CD14-positive monocyte (primary cell): ENCODE measurements around the gene CACNB2. TPM values are rescaled to one million over a fixed set of nuclear protein-coding genes. Genes with fewer than 3 reads are reported as not detected.

ENCODE experiments used
- DNase-seq, 3 donors: peaks; one replicate each; pipeline ENCODE4 v3.0.0-alpha.2; 2011 to 2022
- H2AFZ ChIP-seq: 2 replicates; pipeline ENCODE4 v1.6.0; 2012; ENCODE audit warnings: mild to moderate bottlenecking, low read depth, low read length, inconsistent platforms; ENCODE audit not compliant: insufficient read depth, poor library complexity, severe bottlenecking
- H3K27ac ChIP-seq, 2 donors: 1 replicate in 1 of 2; 2 replicates in 1 of 2; pipeline ENCODE4 v1.5.1; 2012 to 2013; ENCODE audit warnings: low read length in 2 of 2, control low read depth in 1 of 2, inconsistent platforms in 1 of 2, low read depth in 1 of 2, mild to moderate bottlenecking in 1 of 2
- H3K27me3 ChIP-seq, 2 donors: one replicate each; pipeline versions ENCODE4 v1.6.0 to v1.6.1; 2011 to 2013; ENCODE audit warnings: low read length in 2 of 2; ENCODE audit not compliant: control insufficient read depth in 2 of 2, insufficient read depth in 2 of 2
- H3K36me3 ChIP-seq, 2 donors: replicated peaks in 1 of 2; 1 replicate in 1 of 2; 2 replicates in 1 of 2; pipeline versions ENCODE4 v1.5.1 to v1.6.1; 2012 to 2013; ENCODE audit warnings: low read length in 2 of 2, control low read depth in 1 of 2, inconsistent platforms in 1 of 2, mild to moderate bottlenecking in 1 of 2; ENCODE audit not compliant: insufficient read depth in 2 of 2, control insufficient read depth in 1 of 2
- H3K4me1 ChIP-seq, 2 donors: 1 replicate in 1 of 2; 2 replicates in 1 of 2; pipeline versions ENCODE4 v1.5.1 to v1.6.1; 2012 to 2013; ENCODE audit warnings: low read length in 2 of 2, control low read depth in 1 of 2, inconsistent platforms in 1 of 2, mild to moderate bottlenecking in 1 of 2, moderate library complexity in 1 of 2; ENCODE audit not compliant: insufficient read depth in 2 of 2, control insufficient read depth in 1 of 2
- H3K4me2 ChIP-seq: replicated peaks from 2 replicates; pipeline ENCODE3; 2012; ENCODE audit warnings: low read length, moderate library complexity, mild to moderate bottlenecking; ENCODE audit not compliant: poor library complexity, severe bottlenecking; ENCODE audit errors: extremely low read depth
- H3K4me3 ChIP-seq, 3 experiments: fragments of 200-600 bp in 1 of 3; sonication (generic) in 1 of 3; replicated peaks in 1 of 3; 1 replicate in 2 of 3; 2 replicates in 1 of 3; pipeline ENCODE4 v1.5.1; 2011 to 2013; ENCODE audit warnings: low read length in 3 of 3, mild to moderate bottlenecking in 3 of 3, control low read depth in 2 of 3, low read depth in 2 of 3, inconsistent platforms in 1 of 3, moderate library complexity in 1 of 3
- H3K79me2 ChIP-seq: 2 replicates; pipeline ENCODE4 v1.6.0; 2012; ENCODE audit warnings: mild to moderate bottlenecking, control low read depth, inconsistent platforms, low read length, moderate library complexity; ENCODE audit not compliant: insufficient read depth
- H3K9ac ChIP-seq: 2 replicates; pipeline ENCODE4 v1.6.0; 2017; ENCODE audit warnings: low read length, mild to moderate bottlenecking; ENCODE audit not compliant: insufficient read depth, poor library complexity, severe bottlenecking
- H3K9me3 ChIP-seq, 2 donors: replicated peaks in 1 of 2; 1 replicate in 1 of 2; 2 replicates in 1 of 2; pipeline versions ENCODE4 v1.5.1 to v1.6.1; 2012 to 2013; ENCODE audit warnings: low read length in 2 of 2, control low read depth in 1 of 2; ENCODE audit not compliant: control insufficient read depth in 1 of 2, insufficient read depth in 1 of 2
- H4K20me1 ChIP-seq: 2 replicates; pipeline ENCODE4 v1.6.0; 2012; ENCODE audit warnings: mild to moderate bottlenecking, low read length, control low read depth, moderate library complexity; ENCODE audit not compliant: insufficient read depth
- H3K27ac Mint-ChIP-seq, 7 donors: one replicate each; pipeline ENCODE4 v1.8.0; 2020; ENCODE audit warnings: mild to moderate bottlenecking in 7 of 7, mixed read lengths in 7 of 7, moderate library complexity in 6 of 7, inconsistent platforms in 2 of 7
- H3K27me3 Mint-ChIP-seq, 3 donors: one replicate each; pipeline ENCODE4 v1.8.0; 2021 to 2022; ENCODE audit warnings: low read depth in 3 of 3, mild to moderate bottlenecking in 3 of 3, mixed read lengths in 3 of 3, moderate library complexity in 3 of 3, inconsistent platforms in 1 of 3
- H3K36me3 Mint-ChIP-seq, 2 donors: one replicate each; pipeline ENCODE4 v1.8.0; 2020; ENCODE audit warnings: mixed read lengths in 2 of 2, inconsistent platforms in 1 of 2, mild to moderate bottlenecking in 1 of 2
- H3K4me1 Mint-ChIP-seq: one replicate; pipeline ENCODE4 v1.8.0; 2020; ENCODE audit warnings: mild to moderate bottlenecking, mixed read lengths
- H3K4me3 Mint-ChIP-seq, 2 donors: one replicate each; pipeline ENCODE4 v1.8.0; 2020; ENCODE audit warnings: mild to moderate bottlenecking in 2 of 2, mixed read lengths in 2 of 2, moderate library complexity in 1 of 2
- H3K9me3 Mint-ChIP-seq, 7 donors: one replicate each; pipeline ENCODE4 v1.8.0; 2020 to 2022; ENCODE audit warnings: mixed read lengths in 7 of 7, mild to moderate bottlenecking in 6 of 7, moderate library complexity in 6 of 7, inconsistent platforms in 2 of 7
- WGBS: methylation state at CpG from one replicate; pipeline ENCODE4 v1.1.5; 2013; ENCODE audit warnings: missing lambda C conversion rate; ENCODE audit not compliant: insufficient coverage; 5-methylcytosine and 5-hydroxymethylcytosine counted together
- intact Hi-C, 2 donors: fragments of 100-400 bp; cut with micrococcal nuclease; formaldehyde crosslinking; loops; one replicate each; pipeline versions ENCODE4 v1.15.0 to v1.15.1; 2023
- polyA plus RNA-seq, 3 donors: library from polyadenylated mRNA; depleted of rRNA in 1 of 3; unstranded in 2 of 3; stranded (reverse) in 1 of 3; fragments of 300-500 nt in 2 of 3; fragments of >200 nt in 1 of 3; fragmentation: Illumina TruSeq in 2 of 3; gene quantifications; 1 replicate in 2 of 3; 2 replicates in 1 of 3; pipeline ENCODE4 v1.2.3, GENCODE V29; 2012 to 2021
- TF ChIP-seq, protein P1 (sequence below): fragments of 200-600 bp; IDR thresholded peaks from one replicate; pipeline ENCODE4 v1.8.0; 2022; ENCODE audit warnings: antibody characterized with exemption, mild to moderate bottlenecking

CACNB2 gene
- polyA plus RNA-seq, 3 donors, result 0.05 TPM; not detected in 2

DNA sequence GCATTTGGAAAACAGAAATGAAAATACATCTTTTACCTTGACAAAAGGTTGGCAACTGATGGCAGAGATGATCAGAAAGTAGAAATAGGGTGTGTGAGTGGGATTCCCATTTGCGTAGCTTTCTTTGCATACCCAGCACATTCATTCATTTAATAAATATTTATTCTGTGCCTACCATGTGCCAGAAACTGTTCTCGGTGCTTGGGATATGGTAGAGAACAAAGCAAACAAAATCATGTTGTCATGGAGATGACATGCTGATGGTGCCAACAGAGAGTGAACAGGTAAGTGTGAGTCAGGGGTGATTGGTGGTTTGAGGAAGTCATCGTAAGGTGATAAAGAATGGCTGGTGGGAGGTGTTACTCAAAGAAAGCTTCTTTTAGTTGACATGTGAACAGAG is 45.4 kb downstream of the CACNB2 start:
- no peak overlapping the region for H3K27ac Mint-ChIP-seq
- Histone ChIP-seq H3K9me3 (no peaks in the 10 kb centered on the region), H3K36me3 (no peaks in the 10 kb centered on the region), H3K4me1 (no peaks in the 10 kb centered on the region), H3K27ac (no peak overlapping the region), H2AFZ (no peak overlapping the region), H3K4me3 (no peak overlapping the region), H4K20me1 (no peaks in the 10 kb centered on the region), H3K9ac (no peak overlapping the region), H3K4me2 (no peak overlapping the region), H3K79me2 (no peaks in the 10 kb centered on the region), H3K27me3 (no peaks in the 10 kb centered on the region)
- H3K27me3 Mint-ChIP-seq, result peaks cover 1 to 3% (median 1%) of the 10 kb centered on the region in 3 donors
- TF ChIP-seq, protein P1, sequence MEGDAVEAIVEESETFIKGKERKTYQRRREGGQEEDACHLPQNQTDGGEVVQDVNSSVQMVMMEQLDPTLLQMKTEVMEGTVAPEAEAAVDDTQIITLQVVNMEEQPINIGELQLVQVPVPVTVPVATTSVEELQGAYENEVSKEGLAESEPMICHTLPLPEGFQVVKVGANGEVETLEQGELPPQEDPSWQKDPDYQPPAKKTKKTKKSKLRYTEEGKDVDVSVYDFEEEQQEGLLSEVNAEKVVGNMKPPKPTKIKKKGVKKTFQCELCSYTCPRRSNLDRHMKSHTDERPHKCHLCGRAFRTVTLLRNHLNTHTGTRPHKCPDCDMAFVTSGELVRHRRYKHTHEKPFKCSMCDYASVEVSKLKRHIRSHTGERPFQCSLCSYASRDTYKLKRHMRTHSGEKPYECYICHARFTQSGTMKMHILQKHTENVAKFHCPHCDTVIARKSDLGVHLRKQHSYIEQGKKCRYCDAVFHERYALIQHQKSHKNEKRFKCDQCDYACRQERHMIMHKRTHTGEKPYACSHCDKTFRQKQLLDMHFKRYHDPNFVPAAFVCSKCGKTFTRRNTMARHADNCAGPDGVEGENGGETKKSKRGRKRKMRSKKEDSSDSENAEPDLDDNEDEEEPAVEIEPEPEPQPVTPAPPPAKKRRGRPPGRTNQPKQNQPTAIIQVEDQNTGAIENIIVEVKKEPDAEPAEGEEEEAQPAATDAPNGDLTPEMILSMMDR, result no peak
- DNase-seq, result no peak
- H3K4me3 Mint-ChIP-seq, result no peak overlapping the region
- no peaks in the 10 kb centered on the region for H3K36me3 Mint-ChIP-seq
- H3K4me1 Mint-ChIP-seq, result no peaks in the 10 kb centered on the region
- H3K9me3 Mint-ChIP-seq, result peaks cover 0 to 6% (median 5%) of the 10 kb centered on the region in 7 donors
- intact Hi-C loops, result no loop called here
- WGBS, result 100% methylated on average over 1 of the region's 3 CpGs

GRCh38 chr10:18190840-18191239 is 50.6 kb downstream of the CACNB2 start:
- Histone ChIP-seq H3K27me3 (no peaks in the 10 kb centered on the region), H4K20me1 (no peaks in the 10 kb centered on the region), H3K79me2 (no peaks in the 10 kb centered on the region), H3K9ac (no peak overlapping the region), H3K36me3 (no peaks in the 10 kb centered on the region), H3K4me1 (no peaks in the 10 kb centered on the region), H3K4me2 (no peak overlapping the region), H3K9me3 (no peaks in the 10 kb centered on the region), H3K27ac (no peak overlapping the region), H2AFZ (no peak overlapping the region), H3K4me3 (no peak overlapping the region)
- TF ChIP-seq, protein P1, result no peak
- WGBS, result no CpG with 5 or more reads among the region's 4 CpGs
- Mint-ChIP-seq H3K36me3 (no peaks in the 10 kb centered on the region), H3K4me1 (no peaks in the 10 kb centered on the region), H3K4me3 (no peak overlapping the region), H3K27ac (no peak overlapping the region), H3K27me3 (peaks cover 1 to 2% (median 1%) of the 10 kb centered on the region in 3 donors), H3K9me3 (peaks cover 0 to 3% (median 0%) of the 10 kb centered on the region in 7 donors)
- no peak for DNase-seq
- intact Hi-C loops, result no loop called here
